Activated B cell treated with CpG ODN at 0.5 μM for 24 hours (primary cell): ENCODE data around the gene PTPRT. TPM values are rescaled to one million over a fixed set of nuclear protein-coding genes. Genes with fewer than 3 reads are reported as not detected.

ENCODE experiments used
- ATAC-seq: fragments of 200-7000 bp; cut with Tn5 transposase; one replicate; pipeline ENCODE4 v1.10.0; 2021; ENCODE audit warnings: low read depth, mild to moderate bottlenecking, moderate library complexity
- CTCF ChIA-PET: fragments of 350-600 bp; sonication (Branson Sonifier 250); formaldehyde crosslinking; loops from one replicate; lab custom pipeline; 2021; ENCODE audit warnings: antibody characterized with exemption; lab: Charles Lee
- POLR2A ChIA-PET: fragments of 350-600 bp; sonication (Branson Sonifier 250); formaldehyde crosslinking; loops from one replicate; lab custom pipeline; 2021; ENCODE audit warnings: antibody characterized with exemption; lab: Charles Lee
- DNase-seq: peaks from one replicate; pipeline ENCODE4 v3.0.0; 2022
- H3K27ac Mint-ChIP-seq: one replicate; pipeline ENCODE4 v1.8.0; 2020; ENCODE audit warnings: mixed read lengths
- H3K27me3 Mint-ChIP-seq: one replicate; pipeline ENCODE4 v1.8.0; 2021; ENCODE audit warnings: mixed read lengths
- H3K36me3 Mint-ChIP-seq: one replicate; pipeline ENCODE4 v1.8.0; 2021; ENCODE audit warnings: low read depth, mixed read lengths
- H3K4me1 Mint-ChIP-seq: one replicate; pipeline ENCODE4 v1.8.0; 2021; ENCODE audit warnings: mixed read lengths
- H3K4me3 Mint-ChIP-seq: one replicate; pipeline ENCODE4 v1.8.0; 2020; ENCODE audit warnings: mild to moderate bottlenecking, mixed read lengths
- H3K9me3 Mint-ChIP-seq: one replicate; pipeline ENCODE4 v1.8.0; 2020; ENCODE audit warnings: mixed read lengths
- CTCF ChIP-seq: fragments of 200-600 bp; IDR thresholded peaks from one replicate; pipeline ENCODE4 v1.8.0; 2022; ENCODE audit warnings: antibody characterized with exemption, mild to moderate bottlenecking
- intact Hi-C: fragments of 100-400 bp; cut with micrococcal nuclease; formaldehyde crosslinking; loops from one replicate; pipeline ENCODE4 v1.15.1; 2024
- total RNA-seq: library from RNA; stranded (reverse); gene quantifications from 2 replicates; pipeline ENCODE4 v1.2.3, GENCODE V29; 2022

The PTPRT gene
- total RNA-seq, 1 donor from 2014 or later: not detected

GRCh38 chr20:42744756-42745465 is 444.8 kb downstream of the PTPRT start:
- Mint-ChIP-seq H3K4me3 (no peak overlapping the region), H3K9me3 (peaks cover 3% of the 10 kb centered on the region), H3K4me1 (no peaks in the 10 kb centered on the region), H3K27me3 (no peaks in the 10 kb centered on the region), H3K27ac (no peak overlapping the region), H3K36me3 (no peaks in the 10 kb centered on the region)
- ATAC-seq: no peak
- intact Hi-C loops: no loop called here
- POLR2A ChIA-PET: no interaction called here
- CTCF ChIA-PET: no interaction called here
- no peak for TF ChIP-seq CTCF
- no peak for DNase-seq

- no peak overlapping the region for H3K4me3 Mint-ChIP-seq
- no peaks in the 10 kb centered on the region for H3K27me3 Mint-ChIP-seq
- intact Hi-C loops: no loop called here
- ChIA-PET POLR2A (no interaction called here), CTCF (no interaction called here)
- no peak for TF ChIP-seq CTCF
- ATAC-seq: no peak
- peaks cover 3% of the 10 kb centered on the region for H3K9me3 Mint-ChIP-seq
- no peak for DNase-seq
- no peaks in the 10 kb centered on the region for H3K4me1 Mint-ChIP-seq
- no peak overlapping the region for H3K27ac Mint-ChIP-seq
- H3K36me3 Mint-ChIP-seq: no peaks in the 10 kb centered on the region
Observed at GRCh38 chr20:42742926-42743325, 446.8 kb downstream of the PTPRT start.

- H3K36me3 Mint-ChIP-seq: no peaks in the 10 kb centered on the region
- no peaks in the 10 kb centered on the region for H3K4me1 Mint-ChIP-seq
- no peaks in the 10 kb centered on the region for H3K27me3 Mint-ChIP-seq
- no peak for ATAC-seq
- intact Hi-C loops: no loop called here
- no peak overlapping the region for H3K27ac Mint-ChIP-seq
- DNase-seq: no peak
- POLR2A ChIA-PET: no interaction called here
- CTCF ChIA-PET: no interaction called here
- H3K9me3 Mint-ChIP-seq: peaks cover 3% of the 10 kb centered on the region
- H3K4me3 Mint-ChIP-seq: no peak overlapping the region
- no peak for TF ChIP-seq CTCF
Observed at GRCh38 chr20:42741906-42742305, 447.8 kb downstream of the PTPRT start.

GRCh38 chr20:42740226-42740870 is 449.4 kb downstream of the PTPRT start:
- Mint-ChIP-seq H3K4me1 (no peaks in the 10 kb centered on the region), H3K4me3 (no peak overlapping the region), H3K9me3 (peaks cover 3% of the 10 kb centered on the region), H3K27ac (no peak overlapping the region), H3K36me3 (no peaks in the 10 kb centered on the region), H3K27me3 (no peaks in the 10 kb centered on the region)
- TF ChIP-seq CTCF: no peak
- ATAC-seq (no peak), DNase-seq (no peak)
- ChIA-PET CTCF (no interaction called here), POLR2A (no interaction called here)
- intact Hi-C loops: no loop called here

GRCh38 chr20:42739683-42740082 is 450.0 kb downstream of the PTPRT start:
- no peak for ATAC-seq
- Mint-ChIP-seq H3K4me1 (no peaks in the 10 kb centered on the region), H3K27me3 (no peaks in the 10 kb centered on the region), H3K9me3 (peaks cover 3% of the 10 kb centered on the region), H3K4me3 (no peak overlapping the region), H3K36me3 (no peaks in the 10 kb centered on the region), H3K27ac (no peak overlapping the region)
- no peak for TF ChIP-seq CTCF
- no peak for DNase-seq
- ChIA-PET POLR2A (no interaction called here), CTCF (no interaction called here)
- intact Hi-C loops: no loop called here
